Measurements from ENCODE around the gene CCDC138. TPM values are rescaled to one million over a fixed set of nuclear protein-coding genes. Genes with fewer than 3 reads are reported as not detected.

CCDC138 gene
- total RNA-seq, 2 experiments from 2014 or later: 14.3 to 15.3 TPM

DNA sequence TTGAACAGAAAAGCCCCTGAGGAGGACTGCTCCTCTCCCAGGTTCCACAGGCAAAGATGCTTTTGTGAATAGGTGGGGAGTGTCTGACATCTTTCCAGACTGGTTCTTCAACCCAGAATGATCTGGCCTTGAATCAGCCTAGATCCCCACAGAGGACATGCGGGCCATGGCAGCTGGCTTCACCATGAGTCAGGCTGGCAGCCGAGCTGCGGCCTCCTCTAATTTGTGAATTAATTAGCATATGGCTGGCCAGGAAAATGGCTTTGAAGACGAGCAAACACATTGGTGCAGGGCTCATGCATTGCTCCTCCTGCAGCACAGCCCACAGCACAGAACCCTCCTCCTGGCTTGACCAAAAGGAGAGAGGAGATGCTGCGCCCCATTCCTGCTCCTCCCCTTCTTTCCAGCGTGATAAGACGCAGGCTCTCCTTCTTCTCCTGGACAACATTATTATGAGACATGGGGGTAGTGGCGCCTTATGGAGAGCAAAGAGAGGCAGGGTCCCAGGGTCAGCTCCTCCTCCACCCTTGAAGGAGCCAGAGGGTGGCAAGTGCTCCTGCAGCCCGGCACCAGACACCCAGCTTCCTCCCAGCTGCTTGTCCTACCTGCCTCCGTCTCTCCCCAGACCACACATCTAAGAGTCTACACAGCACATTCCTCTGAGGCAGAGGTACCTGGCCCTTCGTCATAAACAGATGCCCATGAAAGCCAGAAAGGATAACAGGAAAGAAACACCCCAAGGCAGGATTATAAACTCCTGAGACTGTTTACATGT is 135.8 kb downstream of the CCDC138 start:
- no peak overlapping the region for H3K27ac Mint-ChIP-seq
- no peaks in the 10 kb centered on the region for H3K4me1 Mint-ChIP-seq
- no peak overlapping the region for H3K4me3 Mint-ChIP-seq
- no peaks in the 10 kb centered on the region for H3K36me3 Mint-ChIP-seq (ENCODE audit: low read depth)
- H3K9me3 Mint-ChIP-seq (ENCODE audit: low read depth): no peaks in the 10 kb centered on the region
- ChIA-PET CTCF (no interaction called here), POLR2A (no interaction called here)
- intact Hi-C loops (cut with DNase I, micrococcal nuclease): no loop called here
- DNase-seq (no peak), ATAC-seq (no peak)
- no peaks in the 10 kb centered on the region for H3K27me3 Mint-ChIP-seq

DNA sequence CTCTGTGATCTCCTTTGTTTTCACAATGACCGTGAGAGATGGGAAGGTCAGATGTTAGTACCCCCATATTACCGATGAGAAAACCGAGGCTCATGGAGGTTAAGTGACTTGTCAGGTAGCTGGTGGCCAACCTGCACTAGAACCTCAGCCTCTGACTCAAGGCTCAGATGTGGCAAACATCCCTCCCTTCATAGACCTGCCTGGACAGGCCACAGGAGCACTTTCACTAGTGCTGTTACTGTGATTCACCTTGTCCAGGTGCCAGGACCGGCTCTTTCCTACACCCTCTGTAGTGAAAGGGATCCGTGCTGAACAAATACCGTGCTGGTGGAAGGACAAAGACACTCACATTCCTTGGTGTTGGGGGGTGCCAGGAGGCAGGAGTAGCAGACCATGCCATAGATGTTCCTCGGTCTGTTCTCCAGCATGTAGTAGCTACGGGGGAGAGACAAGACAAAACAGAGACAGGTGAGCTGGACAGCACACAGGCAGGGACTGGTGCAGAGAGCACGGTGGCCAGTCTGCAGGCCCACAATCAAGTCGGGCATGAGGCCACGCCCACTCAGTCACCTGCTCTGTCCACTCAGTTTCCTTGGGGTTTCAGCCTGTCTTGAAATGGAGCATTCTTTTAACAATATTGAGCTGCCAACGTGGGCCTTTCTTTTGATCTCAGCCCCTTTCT is 136.6 kb downstream of the CCDC138 start:
- peak overlapping the region; percentile 5 for H3K27ac Mint-ChIP-seq
- H3K27me3 Mint-ChIP-seq: no peaks in the 10 kb centered on the region
- DNase-seq: no peak
- ChIA-PET CTCF (interaction anchor here (0.6 kb wide), 1 partner anchor 65 kb away, joined by 4 read pairs; the partner anchor contains the start of gene EDAR), POLR2A (no interaction called here)
- intact Hi-C loops (cut with DNase I, micrococcal nuclease): no loop called here
- no peaks in the 10 kb centered on the region for H3K9me3 Mint-ChIP-seq (ENCODE audit: low read depth)
- no peaks in the 10 kb centered on the region for H3K36me3 Mint-ChIP-seq (ENCODE audit: low read depth)
- ATAC-seq: no peak
- H3K4me3 Mint-ChIP-seq: no peak overlapping the region
- H3K4me1 Mint-ChIP-seq: no peaks in the 10 kb centered on the region

DNA sequence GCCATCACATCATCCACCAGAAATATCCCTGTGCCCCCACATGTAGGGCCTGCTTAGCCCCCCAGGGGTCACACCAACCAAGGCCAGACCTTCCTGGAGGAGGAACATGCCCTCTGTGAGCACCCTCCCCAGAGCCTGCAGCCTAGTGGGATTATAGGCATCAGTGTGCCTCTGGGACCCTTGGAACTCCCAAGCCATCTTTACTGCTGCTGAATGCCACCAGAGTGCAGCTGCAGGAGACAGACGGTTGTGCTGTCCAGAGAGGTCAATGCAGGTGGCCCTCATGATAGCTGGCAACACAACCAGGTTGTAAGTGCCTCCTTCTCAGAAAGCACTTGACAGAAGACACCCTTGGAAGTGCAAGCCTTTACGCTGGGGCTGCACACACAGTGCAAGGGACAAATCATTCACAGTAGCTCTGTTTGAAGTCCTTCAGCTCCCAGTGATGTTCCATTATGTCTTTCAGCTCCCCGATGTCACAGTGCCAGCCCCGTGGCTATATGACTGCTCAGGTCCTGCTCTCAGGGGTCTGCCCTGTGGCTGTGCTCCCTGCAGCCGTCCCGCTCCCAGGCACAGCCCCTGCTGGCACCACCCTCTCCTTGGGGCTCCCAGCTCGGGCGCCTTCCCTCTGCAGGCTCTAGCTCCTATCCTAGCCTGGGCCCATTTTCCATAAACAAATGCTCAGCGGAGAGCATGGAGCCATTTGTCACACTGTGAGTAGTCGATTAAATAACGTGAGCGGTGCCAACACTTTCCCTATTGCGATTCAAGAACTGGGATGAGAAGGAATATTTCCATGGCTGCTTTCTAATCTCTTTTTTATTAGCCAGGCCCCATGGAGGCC is 137.4 kb downstream of the CCDC138 start:
- POLR2A ChIA-PET: no interaction called here
- Mint-ChIP-seq H3K27ac (no peak overlapping the region), H3K36me3 (ENCODE audit: low read depth) (no peaks in the 10 kb centered on the region), H3K27me3 (no peaks in the 10 kb centered on the region), H3K4me3 (no peak overlapping the region), H3K4me1 (no peaks in the 10 kb centered on the region), H3K9me3 (ENCODE audit: low read depth) (no peaks in the 10 kb centered on the region)
- CTCF ChIA-PET: interaction anchor here (0.6 kb wide), 1 partner anchor 65 kb away, joined by 4 read pairs; the partner anchor contains the start of gene EDAR
- intact Hi-C loops (cut with DNase I, micrococcal nuclease): no loop called here
- ATAC-seq (no peak), DNase-seq (no peak)

DNA sequence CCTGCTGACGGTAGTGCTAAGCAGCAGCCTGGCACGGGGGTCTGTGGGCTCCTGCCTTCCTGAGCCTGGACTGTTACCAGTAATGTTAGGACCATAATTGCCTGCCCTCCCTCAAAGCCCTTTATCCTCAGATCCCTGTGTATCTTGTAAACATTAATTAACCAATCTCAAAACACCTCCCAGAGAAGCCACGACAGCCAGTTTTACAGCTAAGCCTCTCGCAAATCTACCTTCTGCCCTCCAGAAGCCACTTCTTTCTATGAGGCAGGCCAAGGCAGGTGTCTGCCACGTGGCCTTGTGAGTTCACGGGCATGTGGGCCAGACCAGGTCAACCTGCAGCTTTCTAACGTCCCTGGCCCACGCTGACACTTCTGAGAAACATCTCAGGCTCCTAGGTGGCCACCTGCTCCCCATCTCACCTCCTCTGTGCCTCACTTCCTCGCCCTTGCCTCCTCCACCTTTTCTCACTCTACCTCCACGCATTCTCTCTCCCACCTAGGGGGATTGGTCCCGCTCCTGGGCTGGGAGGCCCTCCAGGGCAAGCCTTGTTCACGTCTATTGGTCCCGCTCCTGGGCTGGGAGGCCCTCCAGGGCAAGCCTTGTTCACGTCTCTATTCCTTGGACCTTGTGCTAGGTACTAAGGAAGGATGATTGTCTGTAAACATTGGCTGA is 138.1 kb downstream of the CCDC138 start:
- Mint-ChIP-seq H3K27me3 (no peaks in the 10 kb centered on the region), H3K4me3 (no peak overlapping the region), H3K4me1 (no peaks in the 10 kb centered on the region), H3K9me3 (ENCODE audit: low read depth) (no peaks in the 10 kb centered on the region), H3K27ac (no peak overlapping the region), H3K36me3 (ENCODE audit: low read depth) (no peaks in the 10 kb centered on the region)
- DNase-seq (no peak), ATAC-seq (no peak)
- POLR2A ChIA-PET: no interaction called here
- CTCF ChIA-PET: no interaction called here
- intact Hi-C loops (cut with DNase I, micrococcal nuclease): no loop called here

DNA sequence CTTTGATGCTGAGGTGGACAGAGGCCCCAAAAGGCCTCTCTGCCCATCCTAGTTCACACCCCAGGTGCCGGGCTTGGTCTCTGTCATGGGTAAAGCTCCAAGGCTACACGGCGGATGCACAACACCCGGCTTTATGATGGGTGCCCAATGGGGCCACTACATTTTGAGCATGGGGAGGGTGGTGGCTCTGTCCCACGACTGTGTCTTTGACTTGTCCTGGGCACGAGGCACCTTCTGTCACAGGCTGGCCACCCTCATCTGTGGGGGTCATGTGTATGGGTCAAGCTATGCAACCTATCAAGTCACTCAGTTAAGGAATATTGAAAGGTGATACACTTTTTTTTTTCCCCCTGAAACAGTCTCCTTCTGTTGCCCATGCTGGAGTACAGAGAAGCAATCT is 138.7 kb downstream of the CCDC138 start:
- ATAC-seq: no peak
- H3K4me1 Mint-ChIP-seq: no peaks in the 10 kb centered on the region
- H3K9me3 Mint-ChIP-seq (ENCODE audit: low read depth): no peaks in the 10 kb centered on the region
- CTCF ChIA-PET: no interaction called here
- POLR2A ChIA-PET: no interaction called here
- intact Hi-C loops (cut with DNase I, micrococcal nuclease): no loop called here
- H3K4me3 Mint-ChIP-seq: no peak overlapping the region
- H3K27me3 Mint-ChIP-seq: no peaks in the 10 kb centered on the region
- H3K27ac Mint-ChIP-seq: no peak overlapping the region
- no peaks in the 10 kb centered on the region for H3K36me3 Mint-ChIP-seq (ENCODE audit: low read depth)
- no peak for DNase-seq

DNA sequence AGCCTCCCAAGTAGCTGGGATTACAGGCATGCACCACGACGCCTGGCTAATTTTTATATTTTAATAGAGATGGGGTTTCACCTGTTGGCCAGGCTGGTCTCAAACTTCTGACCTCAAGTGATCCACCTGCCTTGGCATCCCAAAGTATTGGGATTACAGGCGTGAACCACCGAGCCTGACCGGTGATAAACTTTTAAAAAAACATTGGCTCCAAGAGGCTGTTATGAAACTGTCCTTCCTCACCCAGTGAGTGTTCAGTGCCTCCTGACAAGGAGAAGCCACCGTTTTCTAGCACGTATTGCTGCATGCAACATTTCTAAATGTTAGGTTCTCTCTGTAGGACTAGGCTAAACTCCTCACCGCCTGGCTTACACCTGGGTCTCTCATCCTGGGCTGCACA is 139.2 kb downstream of the CCDC138 start:
- ChIA-PET CTCF (interaction anchor here (0.8 kb wide), 1 partner anchor 47 kb away, joined by 3 read pairs; no protein-coding TSS in a partner anchor), POLR2A (no interaction called here)
- no peaks in the 10 kb centered on the region for H3K27me3 Mint-ChIP-seq
- intact Hi-C loops (cut with DNase I, micrococcal nuclease): no loop called here
- no peaks in the 10 kb centered on the region for H3K4me1 Mint-ChIP-seq
- H3K27ac Mint-ChIP-seq: no peak overlapping the region
- H3K36me3 Mint-ChIP-seq (ENCODE audit: low read depth): no peaks in the 10 kb centered on the region
- DNase-seq (no peak), ATAC-seq (no peak)
- H3K9me3 Mint-ChIP-seq (ENCODE audit: low read depth): no peaks in the 10 kb centered on the region
- no peak overlapping the region for H3K4me3 Mint-ChIP-seq

Other genes with a start within 250 kb of the CCDC138 start
- gene RANBP2, start 67.3 kb upstream of the CCDC138 start, total RNA-seq: 10 to 100 TPM; 68.1 to 77.1 TPM
- gene EDAR, start 202.4 kb downstream of the CCDC138 start, total RNA-seq: under 1 TPM; 0.78 to 0.81 TPM

Data from activated CD4-positive, alpha-beta T cell treated with anti-CD3 and anti-CD28 coated beads for 36 hours (primary cell).